Nephron progenitor cell (in vitro differentiated cells): ENCODE measurements around the gene GTF3C2.
"Not testable (repeated sequence)": the region's sequence is repeated elsewhere in the genome, so short reads cannot be mapped to it uniquely, and the experiment has no call there.

Source experiments
- DNase-seq: peaks from one replicate; pipeline ENCODE4 v3.0.0; 2021
- H3K27ac Mint-ChIP-seq: 2 replicates; pipeline ENCODE4 v1.8.0; 2021; ENCODE audit warnings: mild to moderate bottlenecking, moderate library complexity, mixed read lengths
- H3K27me3 Mint-ChIP-seq: 2 replicates; pipeline ENCODE4 v1.8.0; 2021; ENCODE audit warnings: mild to moderate bottlenecking, low read depth, mixed read lengths; ENCODE audit not compliant: poor library complexity
- H3K36me3 Mint-ChIP-seq: 2 replicates; pipeline ENCODE4 v1.8.0; 2021; ENCODE audit warnings: low read depth, mixed read lengths
- H3K4me1 Mint-ChIP-seq: 2 replicates; pipeline ENCODE4 v1.8.0; 2021; ENCODE audit warnings: mixed read lengths
- H3K4me3 Mint-ChIP-seq: 2 replicates; pipeline ENCODE4 v1.8.0; 2021; ENCODE audit warnings: mild to moderate bottlenecking, moderate library complexity, mixed read lengths
- H3K9me3 Mint-ChIP-seq: 2 replicates; pipeline ENCODE4 v1.8.0; 2021; ENCODE audit warnings: mild to moderate bottlenecking, moderate library complexity, mixed read lengths
- TF ChIP-seq, protein P1 (sequence below): fragments of 200-600 bp; sonication (generic); IDR thresholded peaks from 2 replicates; pipeline ENCODE4 v1.5.0; 2021; ENCODE audit warnings: antibody characterized with exemption

The GTF3C2 gene

DNA sequence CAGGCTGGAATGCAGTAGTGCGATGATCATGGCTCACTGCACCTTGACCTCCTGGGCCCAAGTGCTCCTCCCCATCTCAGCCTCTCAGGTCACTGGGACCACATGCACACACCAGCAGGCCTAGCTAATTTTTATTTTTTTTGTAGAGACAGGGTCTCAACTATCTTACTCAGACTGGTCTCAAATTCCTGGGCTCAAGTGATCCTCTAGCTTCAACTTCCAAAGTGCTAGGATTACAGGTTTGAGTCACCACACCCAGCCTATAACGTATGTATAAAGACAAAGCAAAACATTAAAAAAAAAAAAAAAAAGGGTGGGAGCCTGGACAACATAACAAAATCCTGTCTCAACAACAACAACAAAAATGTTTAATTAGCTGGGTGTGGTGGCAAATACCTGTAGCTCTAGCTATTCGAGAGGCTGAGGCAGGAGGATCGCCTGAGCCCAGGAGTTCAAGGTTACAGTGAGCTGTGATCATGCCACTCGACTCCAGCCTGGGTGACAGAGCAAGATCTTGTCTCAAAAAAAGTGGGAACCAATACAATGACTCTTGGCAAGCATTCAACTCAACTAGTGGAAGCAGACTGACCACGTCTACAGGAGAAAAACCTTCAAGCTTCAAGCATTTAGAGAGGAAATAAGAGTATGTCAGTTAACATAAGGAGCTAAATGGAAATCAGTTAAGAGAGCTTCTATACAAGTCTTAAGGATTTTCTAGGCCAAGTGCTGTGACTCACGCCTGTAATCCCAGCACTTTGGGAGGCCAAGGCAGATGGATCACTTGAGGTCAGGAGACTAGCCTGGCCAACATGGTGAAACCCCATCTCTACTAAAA, 2.6 kb downstream of the GTF3C2 start:
- Mint-ChIP-seq H3K27me3 (peaks cover 5% of the 10 kb centered on the region), H3K9me3 (peaks cover 18% of the 10 kb centered on the region), H3K4me1 (peaks cover 59% of the 10 kb centered on the region), H3K4me3 (peak overlapping the region; percentile 96), H3K36me3 (peaks cover 29% of the 10 kb centered on the region), H3K27ac (peak overlapping the region; percentile 97)
- TF ChIP-seq, protein P1, sequence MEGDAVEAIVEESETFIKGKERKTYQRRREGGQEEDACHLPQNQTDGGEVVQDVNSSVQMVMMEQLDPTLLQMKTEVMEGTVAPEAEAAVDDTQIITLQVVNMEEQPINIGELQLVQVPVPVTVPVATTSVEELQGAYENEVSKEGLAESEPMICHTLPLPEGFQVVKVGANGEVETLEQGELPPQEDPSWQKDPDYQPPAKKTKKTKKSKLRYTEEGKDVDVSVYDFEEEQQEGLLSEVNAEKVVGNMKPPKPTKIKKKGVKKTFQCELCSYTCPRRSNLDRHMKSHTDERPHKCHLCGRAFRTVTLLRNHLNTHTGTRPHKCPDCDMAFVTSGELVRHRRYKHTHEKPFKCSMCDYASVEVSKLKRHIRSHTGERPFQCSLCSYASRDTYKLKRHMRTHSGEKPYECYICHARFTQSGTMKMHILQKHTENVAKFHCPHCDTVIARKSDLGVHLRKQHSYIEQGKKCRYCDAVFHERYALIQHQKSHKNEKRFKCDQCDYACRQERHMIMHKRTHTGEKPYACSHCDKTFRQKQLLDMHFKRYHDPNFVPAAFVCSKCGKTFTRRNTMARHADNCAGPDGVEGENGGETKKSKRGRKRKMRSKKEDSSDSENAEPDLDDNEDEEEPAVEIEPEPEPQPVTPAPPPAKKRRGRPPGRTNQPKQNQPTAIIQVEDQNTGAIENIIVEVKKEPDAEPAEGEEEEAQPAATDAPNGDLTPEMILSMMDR, result no peak
- no peak for DNase-seq

DNA sequence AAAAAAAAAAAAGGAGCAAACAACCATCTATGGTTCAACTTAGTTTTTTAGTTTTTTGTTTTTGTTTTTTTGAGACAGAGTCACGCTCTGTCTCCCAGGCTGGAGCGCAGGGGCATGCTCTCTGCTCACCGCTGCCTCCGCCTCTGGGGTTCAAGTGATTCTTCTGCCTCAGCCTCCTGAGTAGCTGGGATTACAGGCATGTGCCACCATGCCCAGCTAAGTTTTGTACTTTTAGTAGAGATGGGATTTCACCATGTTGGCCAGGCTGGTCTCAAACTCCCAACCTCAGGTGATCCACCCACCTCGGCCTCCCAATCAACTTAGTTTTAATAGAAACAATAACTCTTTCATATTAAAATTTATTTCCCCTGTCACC, 3.2 kb downstream of the GTF3C2 start:
- peak overlapping the region; percentile 97 for H3K27ac Mint-ChIP-seq
- H3K9me3 Mint-ChIP-seq, result peaks cover 14% of the 10 kb centered on the region
- H3K36me3 Mint-ChIP-seq, result peaks cover 24% of the 10 kb centered on the region
- H3K4me1 Mint-ChIP-seq, result peaks cover 56% of the 10 kb centered on the region
- not testable (repeated sequence) for DNase-seq, H3K27me3 Mint-ChIP-seq
- peak overlapping the region; percentile 96 for H3K4me3 Mint-ChIP-seq

DNA sequence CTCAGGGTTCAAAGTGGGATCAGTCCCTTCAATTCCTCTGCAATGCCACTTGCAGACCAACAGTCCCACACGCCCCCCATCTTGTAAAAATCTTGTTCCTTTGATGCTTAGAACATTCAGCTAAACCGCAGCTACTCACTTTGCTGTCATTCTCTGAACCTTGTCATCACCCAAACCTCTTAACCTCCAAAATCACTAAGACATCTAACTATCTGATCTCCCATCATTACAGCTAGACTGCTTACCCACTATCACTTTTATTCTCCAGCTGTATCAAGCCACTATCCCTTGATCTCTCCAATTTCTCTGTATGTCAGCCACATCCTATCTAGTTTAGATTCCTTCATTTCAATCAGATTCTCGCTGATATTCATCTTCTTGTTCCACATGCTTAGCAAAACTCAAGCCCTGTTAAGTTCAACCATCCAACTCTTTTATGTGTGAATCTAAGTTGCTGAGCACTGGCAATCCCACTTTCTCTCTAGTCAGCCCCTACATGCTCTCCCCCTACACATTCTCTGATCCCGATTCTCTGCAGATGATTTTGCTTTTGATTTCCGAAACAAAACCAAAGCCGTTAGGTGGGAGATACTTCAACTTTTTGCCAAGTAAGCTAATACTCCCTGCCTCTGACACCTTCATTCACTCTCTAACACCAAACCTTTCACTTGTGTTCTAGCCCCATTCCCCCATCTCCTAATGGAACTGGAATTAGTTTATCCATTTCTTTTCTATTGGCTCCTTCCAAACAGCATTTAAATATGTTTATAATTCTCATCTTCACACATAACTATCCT, 4.6 kb downstream of the GTF3C2 start:
- TF ChIP-seq, protein P1, result no peak
- Mint-ChIP-seq H3K4me1 (peaks cover 50% of the 10 kb centered on the region), H3K4me3 (no peak overlapping the region), H3K27me3 (peaks cover 3% of the 10 kb centered on the region), H3K9me3 (peaks cover 4% of the 10 kb centered on the region), H3K27ac (peak overlapping the region; percentile 8), H3K36me3 (peaks cover 23% of the 10 kb centered on the region)
- DNase-seq, result no peak

DNA sequence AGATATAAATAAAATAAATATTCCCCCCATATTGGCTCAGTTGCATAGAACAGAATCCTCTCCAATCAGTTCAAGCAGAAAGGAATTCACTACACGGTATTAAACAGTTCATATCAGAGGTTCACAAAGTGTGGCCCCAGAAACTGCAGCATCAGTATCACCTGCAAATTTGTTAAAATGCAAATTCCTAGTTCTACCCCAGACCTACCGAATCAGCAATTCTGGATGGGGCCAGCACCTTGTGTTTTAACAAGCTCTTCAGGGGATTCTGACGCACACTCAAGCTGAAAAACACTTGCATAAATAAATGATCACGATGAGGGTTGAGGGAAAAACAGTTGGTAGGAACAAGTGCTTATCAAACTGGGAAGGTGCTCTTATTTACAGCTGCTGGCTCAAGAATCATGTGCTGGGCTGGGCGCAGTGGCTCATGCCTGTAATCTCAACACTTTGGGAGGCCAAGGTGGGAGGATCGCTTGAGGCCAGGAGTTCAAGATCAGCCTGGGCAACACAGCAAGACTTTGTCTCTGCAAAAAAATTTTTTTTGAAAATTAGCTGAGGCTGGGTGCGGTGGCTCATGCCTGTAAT, 6.4 kb downstream of the GTF3C2 start:
- DNase-seq, result no peak
- H3K36me3 Mint-ChIP-seq, result peaks cover 29% of the 10 kb centered on the region
- H3K4me3 Mint-ChIP-seq, result no peak overlapping the region
- H3K9me3 Mint-ChIP-seq, result no peaks in the 10 kb centered on the region
- no peak overlapping the region for H3K27ac Mint-ChIP-seq
- TF ChIP-seq, protein P1, result no peak
- H3K4me1 Mint-ChIP-seq, result peaks cover 42% of the 10 kb centered on the region
- no peaks in the 10 kb centered on the region for H3K27me3 Mint-ChIP-seq

DNA sequence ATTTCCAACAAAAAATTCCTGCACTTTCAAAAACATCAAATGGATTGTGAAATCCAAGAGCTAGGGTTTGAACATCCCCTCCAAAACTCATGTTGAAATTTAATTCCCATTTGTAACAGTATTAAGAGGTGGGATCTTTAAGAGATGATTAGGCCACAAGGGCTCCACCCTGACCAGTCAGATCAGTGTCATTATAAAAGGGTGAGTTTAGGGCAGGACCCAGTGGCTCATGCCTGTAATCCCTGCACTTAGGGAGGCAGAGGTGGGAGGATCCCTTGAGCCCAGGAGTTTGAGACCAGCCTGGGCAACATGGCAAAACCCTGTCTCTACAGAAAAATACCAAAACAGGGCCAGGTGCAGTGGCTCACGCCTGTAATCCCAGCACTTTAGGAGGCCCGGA, 8.9 kb downstream of the GTF3C2 start:
- Mint-ChIP-seq H3K4me1 (peaks cover 20% of the 10 kb centered on the region), H3K27ac (peak overlapping the region; percentile 25), H3K9me3 (no peaks in the 10 kb centered on the region), H3K4me3 (no peak overlapping the region), H3K27me3 (no peaks in the 10 kb centered on the region), H3K36me3 (peaks cover 47% of the 10 kb centered on the region)
- DNase-seq, result no peak
- TF ChIP-seq, protein P1, result no peak

DNA sequence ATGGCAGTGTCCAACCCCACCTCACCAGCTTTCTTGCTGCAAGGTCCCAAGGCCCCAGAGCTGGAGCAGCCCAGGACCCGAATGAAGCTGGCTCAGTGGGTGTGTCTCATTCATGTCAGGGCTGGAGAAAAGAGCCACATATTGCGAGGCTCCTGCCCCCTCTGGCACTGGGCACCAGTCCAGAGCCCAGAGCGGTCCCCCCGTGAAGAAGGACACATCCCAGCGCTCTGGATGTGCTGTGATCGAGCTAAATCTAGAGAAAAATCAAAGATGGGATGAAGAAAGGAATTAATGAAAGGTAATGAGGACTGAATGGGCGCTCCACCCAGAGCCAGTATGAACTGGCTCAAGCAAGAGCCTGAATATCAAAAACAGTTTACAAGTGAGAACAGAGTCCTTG, 20.4 kb downstream of the GTF3C2 start:
- TF ChIP-seq, protein P1, result no peak
- H3K4me3 Mint-ChIP-seq, result no peak overlapping the region
- H3K4me1 Mint-ChIP-seq, result no peaks in the 10 kb centered on the region
- no peaks in the 10 kb centered on the region for H3K27me3 Mint-ChIP-seq
- DNase-seq, result no peak
- H3K36me3 Mint-ChIP-seq, result peaks cover 61% of the 10 kb centered on the region
- no peak overlapping the region for H3K27ac Mint-ChIP-seq
- H3K9me3 Mint-ChIP-seq, result no peaks in the 10 kb centered on the region
